ENCODE measurements around the gene SRY. TPM values are rescaled to one million over a fixed set of nuclear protein-coding genes. Genes with fewer than 3 reads are reported as not detected.

The SRY gene
- total RNA-seq (2012; rRNA removed) (not detected in 2 replicates), polyA plus RNA-seq (2012; rRNA removed) (not detected in 2 replicates), Bru-seq, nascent RNA (not detected), BruChase-seq, experiment 1, labeled RNA remaining after a 6-hour chase (not detected), BruChase-seq, experiment 2, labeled RNA remaining after a 2-hour chase (not detected)
- not detected in 2 replicates for polyA plus RNA-seq (2012; cell fraction: cytosol; rRNA removed)
- not detected in 2 replicates for polyA plus RNA-seq (2012; cell fraction: nucleus; rRNA removed; ENCODE audit: low replicate concordance)
- long read RNA-seq = 0 reads

DNA sequence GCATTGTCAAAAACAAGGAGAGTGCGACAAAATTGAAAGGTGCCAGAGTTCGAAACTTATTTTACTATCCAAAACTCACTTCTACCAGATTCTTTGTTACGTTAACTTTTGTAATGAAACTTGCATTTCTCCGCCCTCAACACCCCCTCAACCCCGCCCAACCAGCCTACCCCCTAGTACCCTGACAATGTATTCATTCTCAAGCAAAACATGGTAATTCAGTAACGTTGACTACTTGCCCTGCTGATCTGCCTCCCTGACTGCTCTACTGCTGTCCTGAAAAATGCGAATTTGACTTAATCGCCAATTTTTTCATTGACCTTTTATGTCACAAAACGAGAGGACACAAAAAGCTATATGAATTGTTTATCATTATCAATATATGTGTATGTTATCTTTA lies at the start of gene SRY:
SRY (minus strand) TSS at position 83 of the 400 bp plus-strand sequence; CDS start at position 4, 79 bp downstream.
- no peak for ATAC-seq (ENCODE audit: low read depth)
- dilution Hi-C loops (cut with HindIII; ENCODE audit: low sequenced_read_pairs, unreplicated experiment) = no loop called here

More for the DNA sequence above, at the start of gene SRY:
- no peak within 1 kb of the TSS for H2AK9ac ChIP-seq (replicated peaks; ENCODE audit: low read depth, low read length, poor library complexity)
- no peak within 1 kb of the TSS for H3K14ac ChIP-seq (replicated peaks; ENCODE audit: low read depth, low read length)
- no peak within 1 kb of the TSS for H2BK15ac ChIP-seq (ENCODE audit: low read depth, low read length)
- H4K5ac ChIP-seq (ENCODE audit: low read depth, low read length) = no peak within 1 kb of the TSS
- no peak for DNase-seq
- H2BK5ac ChIP-seq (ENCODE audit: low read depth, low read length, poor library complexity, severe bottlenecking) = no peak within 1 kb of the TSS
- intact Hi-C loops (cut with micrococcal nuclease) (no loop called here), in situ Hi-C loops (cut with MboI; ENCODE audit: low sequenced_read_pairs) (no loop called here)
- H3K27me3 ChIP-seq (ENCODE audit: control insufficient read depth, insufficient read depth, low read length) = no peaks in the 10 kb centered on the region
- TF ChIP-seq MXI1 (IDR thresholded peaks at IDR 0.05; ENCODE audit: borderline replicate concordance, low read depth, low read length) (no peak), POLR2A (IDR thresholded peaks at IDR 0.05; ENCODE audit: low read depth, low read length) (no peak), MAZ (IDR thresholded peaks at IDR 0.05; ENCODE audit: borderline replicate concordance, low read depth, low read length) (no peak), CEBPB (IDR thresholded peaks at IDR 0.05; ENCODE audit: low read depth, low read length) (no peak), NFE2L2 (IDR thresholded peaks at IDR 0.05; ENCODE audit: low read depth, low read length) (no peak), SMC3 (IDR thresholded peaks at IDR 0.05; ENCODE audit: low read depth, low read length) (no peak), FOS (IDR thresholded peaks at IDR 0.05; ENCODE audit: low read depth, low read length) (no peak), RFX5 (IDR thresholded peaks at IDR 0.05; ENCODE audit: low read depth, low read length) (no peak), CHD1 (IDR thresholded peaks at IDR 0.05; ENCODE audit: low read depth, low read length) (no peak), RCOR1 (IDR thresholded peaks at IDR 0.05; ENCODE audit: insufficient replicate concordance, low read length) (no peak), RAD21 (IDR thresholded peaks at IDR 0.05; ENCODE audit: low read length) (no peak), BHLHE40 (IDR thresholded peaks at IDR 0.05; ENCODE audit: low read depth, low read length) (no peak), MAFK (IDR thresholded peaks at IDR 0.05; ENCODE audit: low read depth, low read length) (no peak)
- TF ChIP-seq, protein P1, sequence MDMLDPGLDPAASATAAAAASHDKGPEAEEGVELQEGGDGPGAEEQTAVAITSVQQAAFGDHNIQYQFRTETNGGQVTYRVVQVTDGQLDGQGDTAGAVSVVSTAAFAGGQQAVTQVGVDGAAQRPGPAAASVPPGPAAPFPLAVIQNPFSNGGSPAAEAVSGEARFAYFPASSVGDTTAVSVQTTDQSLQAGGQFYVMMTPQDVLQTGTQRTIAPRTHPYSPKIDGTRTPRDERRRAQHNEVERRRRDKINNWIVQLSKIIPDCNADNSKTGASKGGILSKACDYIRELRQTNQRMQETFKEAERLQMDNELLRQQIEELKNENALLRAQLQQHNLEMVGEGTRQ (IDR thresholded peaks at IDR 0.05; ENCODE audit: low read depth, low read length) = no peak
- TF ChIP-seq, protein P2, sequence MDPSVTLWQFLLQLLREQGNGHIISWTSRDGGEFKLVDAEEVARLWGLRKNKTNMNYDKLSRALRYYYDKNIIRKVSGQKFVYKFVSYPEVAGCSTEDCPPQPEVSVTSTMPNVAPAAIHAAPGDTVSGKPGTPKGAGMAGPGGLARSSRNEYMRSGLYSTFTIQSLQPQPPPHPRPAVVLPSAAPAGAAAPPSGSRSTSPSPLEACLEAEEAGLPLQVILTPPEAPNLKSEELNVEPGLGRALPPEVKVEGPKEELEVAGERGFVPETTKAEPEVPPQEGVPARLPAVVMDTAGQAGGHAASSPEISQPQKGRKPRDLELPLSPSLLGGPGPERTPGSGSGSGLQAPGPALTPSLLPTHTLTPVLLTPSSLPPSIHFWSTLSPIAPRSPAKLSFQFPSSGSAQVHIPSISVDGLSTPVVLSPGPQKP (IDR thresholded peaks at IDR 0.05; ENCODE audit: borderline replicate concordance, low read depth, low read length) = no peak
- TF ChIP-seq, protein P3, sequence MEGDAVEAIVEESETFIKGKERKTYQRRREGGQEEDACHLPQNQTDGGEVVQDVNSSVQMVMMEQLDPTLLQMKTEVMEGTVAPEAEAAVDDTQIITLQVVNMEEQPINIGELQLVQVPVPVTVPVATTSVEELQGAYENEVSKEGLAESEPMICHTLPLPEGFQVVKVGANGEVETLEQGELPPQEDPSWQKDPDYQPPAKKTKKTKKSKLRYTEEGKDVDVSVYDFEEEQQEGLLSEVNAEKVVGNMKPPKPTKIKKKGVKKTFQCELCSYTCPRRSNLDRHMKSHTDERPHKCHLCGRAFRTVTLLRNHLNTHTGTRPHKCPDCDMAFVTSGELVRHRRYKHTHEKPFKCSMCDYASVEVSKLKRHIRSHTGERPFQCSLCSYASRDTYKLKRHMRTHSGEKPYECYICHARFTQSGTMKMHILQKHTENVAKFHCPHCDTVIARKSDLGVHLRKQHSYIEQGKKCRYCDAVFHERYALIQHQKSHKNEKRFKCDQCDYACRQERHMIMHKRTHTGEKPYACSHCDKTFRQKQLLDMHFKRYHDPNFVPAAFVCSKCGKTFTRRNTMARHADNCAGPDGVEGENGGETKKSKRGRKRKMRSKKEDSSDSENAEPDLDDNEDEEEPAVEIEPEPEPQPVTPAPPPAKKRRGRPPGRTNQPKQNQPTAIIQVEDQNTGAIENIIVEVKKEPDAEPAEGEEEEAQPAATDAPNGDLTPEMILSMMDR (conservative IDR thresholded peaks at IDR 0.05; ENCODE audit: low read depth, low read length) = no peak
- no peaks in the 10 kb centered on the region for H4K20me1 ChIP-seq (ENCODE audit: insufficient read depth, low read length)
- no peak within 1 kb of the TSS for H2AK5ac ChIP-seq (ENCODE audit: low read depth, low read length)
- no peaks in the 10 kb centered on the region for H3K79me1 ChIP-seq (ENCODE audit: low read depth in 1 of 2, low read length in 2 of 2)
- no peak within 1 kb of the TSS for H2AFZ ChIP-seq (replicated peaks; ENCODE audit: low read length, poor library complexity)
- H4K8ac ChIP-seq (ENCODE audit: low read depth in 2 of 2, low read length in 2 of 2) = no peak within 1 kb of the TSS
- no peak within 1 kb of the TSS for H3K27ac ChIP-seq (ENCODE audit: insufficient read depth, low read length)
- no peaks in the 10 kb centered on the region for H3K4me1 ChIP-seq (ENCODE audit: control insufficient read depth, insufficient read depth, low read length)
- H3K9me1 ChIP-seq (ENCODE audit: insufficient read depth, low read length) = no peaks in the 10 kb centered on the region
- H4K91ac ChIP-seq (ENCODE audit: insufficient read depth, low read depth, low read length) = no peak within 1 kb of the TSS
- no CpG with 5 or more reads among the region's 9 CpGs for WGBS, 2 experiments (ENCODE audit: extremely low coverage in 2 of 2, insufficient read length in 1 of 2)
- no peak within 1 kb of the TSS for H3K4me2 ChIP-seq (ENCODE audit: low read depth, low read length)
- H2BK20ac ChIP-seq (ENCODE audit: low read depth, low read length) = no peak within 1 kb of the TSS
- ChIA-PET POLR2A (ENCODE audit: unreplicated experiment) (no interaction called here), CTCF (no interaction called here)
- no peak within 1 kb of the TSS for H3K23ac ChIP-seq (ENCODE audit: low read depth, low read length)
- H3K4me3 ChIP-seq (ENCODE audit: insufficient read depth, low read depth, low read length) = no peak within 1 kb of the TSS
- H3K36me3 ChIP-seq (ENCODE audit: control insufficient read depth, insufficient read depth, low read length) = no peaks in the 10 kb centered on the region
- no peak within 1 kb of the TSS for H3K18ac ChIP-seq (ENCODE audit: low read depth, low read length)
- no peaks in the 10 kb centered on the region for H3K9me3 ChIP-seq (ENCODE audit: control insufficient read depth, insufficient read depth, low read length)
- no peak within 1 kb of the TSS for H3K4ac ChIP-seq (ENCODE audit: low read depth, low read length)
- H2BK120ac ChIP-seq (ENCODE audit: low read depth, low read length) = no peak within 1 kb of the TSS
- no peak within 1 kb of the TSS for H3K9ac ChIP-seq (ENCODE audit: low read depth, low read length)
- H3K56ac ChIP-seq (ENCODE audit: extremely low read depth, insufficient read depth, low read length) = no peak within 1 kb of the TSS
- no TSS peak for BruUV-seq (replicated peaks)
